Naive thymus-derived CD8-positive, alpha-beta T cell (primary cell): ENCODE results near the gene PGLYRP4. TPM values are rescaled to one million over a fixed set of nuclear protein-coding genes. Genes with fewer than 3 reads are reported as not detected.

Experiments used
- ATAC-seq, 2 donors: fragments of 150-1000 bp; cut with Tn5 transposase in 1 of 2; sonication (Bioruptor Pico), chemical (Tn5 transposase) in 1 of 2; 1 replicate in 1 of 2; 2 replicates in 1 of 2; pipeline ENCODE4 v1.10.0; 2021; ENCODE audit warnings: mild to moderate bottlenecking in 2 of 2, moderate library complexity in 2 of 2
- POLR2A ChIA-PET: fragments of 350-600 bp; sonication (Branson Sonifier 250); formaldehyde crosslinking; loops from one replicate; lab custom pipeline; 2021; ENCODE audit warnings: antibody characterized with exemption; lab: Charles Lee
- DNase-seq, 10 donors: peaks; one replicate each; pipeline versions ENCODE4 v3.0.0 to v3.0.0-alpha.2; 2020 to 2022
- H3K27ac Mint-ChIP-seq, 10 donors: one replicate each; pipeline ENCODE4 v1.8.0; 2020 to 2022; ENCODE audit warnings: mild to moderate bottlenecking in 10 of 10, mixed read lengths in 10 of 10, moderate library complexity in 4 of 10, inconsistent platforms in 1 of 10
- H3K27me3 Mint-ChIP-seq, 5 donors: one replicate each; pipeline ENCODE4 v1.8.0; 2021 to 2022; ENCODE audit warnings: mixed read lengths in 5 of 5
- H3K36me3 Mint-ChIP-seq, 3 donors: one replicate each; pipeline ENCODE4 v1.8.0; 2020 to 2022; ENCODE audit warnings: mixed read lengths in 3 of 3, mild to moderate bottlenecking in 2 of 3, inconsistent platforms in 1 of 3
- H3K4me1 Mint-ChIP-seq, 4 donors: one replicate each; pipeline ENCODE4 v1.8.0; 2021 to 2022; ENCODE audit warnings: mixed read lengths in 4 of 4
- H3K4me3 Mint-ChIP-seq, 10 donors: one replicate each; pipeline ENCODE4 v1.8.0; 2020 to 2022; ENCODE audit warnings: mild to moderate bottlenecking in 10 of 10, mixed read lengths in 10 of 10, moderate library complexity in 6 of 10, inconsistent platforms in 1 of 10
- H3K9me3 Mint-ChIP-seq, 9 donors: one replicate each; pipeline ENCODE4 v1.8.0; 2020 to 2022; ENCODE audit warnings: mixed read lengths in 9 of 9, mild to moderate bottlenecking in 3 of 9, inconsistent platforms in 1 of 9, moderate library complexity in 1 of 9
- polyA plus RNA-seq, 3 donors: library from polyadenylated mRNA; unstranded; fragments of 300-500 nt; fragmentation: Illumina TruSeq; gene quantifications; one replicate each; pipeline ENCODE4 v1.2.3, GENCODE V29; 2021
- total RNA-seq, 8 experiments: library from RNA in 2 of 8; stranded (reverse) in 2 of 8; gene quantifications; one replicate each; pipeline ENCODE4 v1.2.3 and lab custom pipeline; 2021 to 2026

Gene PGLYRP4
- total and polyA plus RNA-seq, 5 experiments from 2014 or later: not detected

GRCh38 chr1:153370146-153370545, 21.5 kb upstream of the PGLYRP4 start:
- no peak for ATAC-seq
- H3K4me3 Mint-ChIP-seq: no peak overlapping the region
- peaks cover 0 to 2% (median 0%) of the 10 kb centered on the region in 9 donors for H3K9me3 Mint-ChIP-seq
- DNase-seq: no peak
- H3K36me3 Mint-ChIP-seq: no peaks in the 10 kb centered on the region
- POLR2A ChIA-PET: no interaction called here
- no peak overlapping the region for H3K27ac Mint-ChIP-seq
- peaks cover 2 to 14% (median 9%) of the 10 kb centered on the region in 5 donors for H3K27me3 Mint-ChIP-seq
- no peaks in the 10 kb centered on the region for H3K4me1 Mint-ChIP-seq

- no peak overlapping the region for H3K4me3 Mint-ChIP-seq
- H3K27me3 Mint-ChIP-seq: peaks cover 6 to 19% (median 9%) of the 10 kb centered on the region in 5 donors
- H3K4me1 Mint-ChIP-seq: no peaks in the 10 kb centered on the region
- H3K36me3 Mint-ChIP-seq: no peaks in the 10 kb centered on the region
- POLR2A ChIA-PET: no interaction called here
- DNase-seq (no peak), ATAC-seq (no peak)
- H3K27ac Mint-ChIP-seq: no peak overlapping the region
- peaks cover 0 to 2% (median 0%) of the 10 kb centered on the region in 9 donors for H3K9me3 Mint-ChIP-seq
These were observed 19.9 kb upstream of the PGLYRP4 start for GRCh38 chr1:153368495-153368894.

- POLR2A ChIA-PET: no interaction called here
- peaks cover 7 to 19% (median 10%) of the 10 kb centered on the region in 5 donors for H3K27me3 Mint-ChIP-seq
- H3K4me1 Mint-ChIP-seq: no peaks in the 10 kb centered on the region
- peaks cover 0 to 2% (median 0%) of the 10 kb centered on the region in 9 donors for H3K9me3 Mint-ChIP-seq
- H3K27ac Mint-ChIP-seq: no peak overlapping the region
- H3K36me3 Mint-ChIP-seq: no peaks in the 10 kb centered on the region
- ATAC-seq (no peak), DNase-seq (no peak)
- no peak overlapping the region for H3K4me3 Mint-ChIP-seq
These were observed 18.4 kb upstream of the PGLYRP4 start for GRCh38 chr1:153367090-153367489.

- Mint-ChIP-seq H3K36me3 (no peaks in the 10 kb centered on the region), H3K9me3 (peaks cover 0 to 2% (median 0%) of the 10 kb centered on the region in 9 donors), H3K27ac (no peak overlapping the region), H3K4me1 (no peaks in the 10 kb centered on the region), H3K4me3 (no peak overlapping the region), H3K27me3 (peaks cover 3 to 17% (median 10%) of the 10 kb centered on the region in 5 donors)
- DNase-seq (no peak), ATAC-seq (no peak)
- POLR2A ChIA-PET: no interaction called here
These were observed 17.6 kb upstream of the PGLYRP4 start for GRCh38 chr1:153366261-153366660.

- Mint-ChIP-seq H3K9me3 (no peaks in the 10 kb centered on the region), H3K4me3 (no peak overlapping the region)
- POLR2A ChIA-PET: no interaction called here
These were observed 17.1 kb upstream of the PGLYRP4 start for GRCh38 chr1:153365696-153366095.

GRCh38 chr1:153364766-153365666, 16.4 kb upstream of the PGLYRP4 start:
- peak overlapping the region in 1 of 10 donors; percentile 60 for H3K27ac Mint-ChIP-seq
- peaks cover 3 to 17% (median 10%) of the 10 kb centered on the region in 5 donors for H3K27me3 Mint-ChIP-seq
- POLR2A ChIA-PET: no interaction called here
- H3K36me3 Mint-ChIP-seq: no peaks in the 10 kb centered on the region
- DNase-seq: no peak
- no peaks in the 10 kb centered on the region for H3K9me3 Mint-ChIP-seq
- H3K4me3 Mint-ChIP-seq: no peak overlapping the region
- no peak for ATAC-seq
- H3K4me1 Mint-ChIP-seq: no peaks in the 10 kb centered on the region

More at GRCh38 chr1:153365696-153366095, 17.1 kb upstream of the PGLYRP4 start:
- DNase-seq: no peak
- H3K27me3 Mint-ChIP-seq: peaks cover 3 to 17% (median 10%) of the 10 kb centered on the region in 5 donors
- ATAC-seq: no peak
- H3K4me1 Mint-ChIP-seq: no peaks in the 10 kb centered on the region
- no peak overlapping the region for H3K27ac Mint-ChIP-seq
- H3K36me3 Mint-ChIP-seq: no peaks in the 10 kb centered on the region

- no peaks in the 10 kb centered on the region for H3K36me3 Mint-ChIP-seq
- no peak overlapping the region for H3K27ac Mint-ChIP-seq
- ATAC-seq: no peak
- H3K27me3 Mint-ChIP-seq: peaks cover 0 to 17% (median 8%) of the 10 kb centered on the region in 5 donors
- POLR2A ChIA-PET: no interaction called here
- H3K4me3 Mint-ChIP-seq: no peak overlapping the region
- no peak for DNase-seq
- no peaks in the 10 kb centered on the region for H3K9me3 Mint-ChIP-seq
- H3K4me1 Mint-ChIP-seq: no peaks in the 10 kb centered on the region
These were observed 15.5 kb upstream of the PGLYRP4 start for GRCh38 chr1:153364156-153364555.

GRCh38 chr1:153363641-153364040, 15.0 kb upstream of the PGLYRP4 start:
- no peaks in the 10 kb centered on the region for H3K36me3 Mint-ChIP-seq
- POLR2A ChIA-PET: no interaction called here
- no peak overlapping the region for H3K4me3 Mint-ChIP-seq
- no peaks in the 10 kb centered on the region for H3K9me3 Mint-ChIP-seq
- H3K27me3 Mint-ChIP-seq: peaks cover 0 to 17% (median 8%) of the 10 kb centered on the region in 5 donors
- ATAC-seq (no peak), DNase-seq (no peak)
- H3K4me1 Mint-ChIP-seq: peaks cover 0 to under 1% (median 0%) of the 10 kb centered on the region in 4 donors
- no peak overlapping the region for H3K27ac Mint-ChIP-seq

- no peaks in the 10 kb centered on the region for H3K36me3 Mint-ChIP-seq
- no peak for ATAC-seq
- POLR2A ChIA-PET: no interaction called here
- H3K9me3 Mint-ChIP-seq: no peaks in the 10 kb centered on the region
- H3K27me3 Mint-ChIP-seq: peaks cover 0 to 17% (median 8%) of the 10 kb centered on the region in 5 donors
- H3K4me1 Mint-ChIP-seq: peaks cover 10 to 14% (median 12%) of the 10 kb centered on the region in 4 donors
- no peak for DNase-seq
- H3K4me3 Mint-ChIP-seq: no peak overlapping the region
- no peak overlapping the region for H3K27ac Mint-ChIP-seq
These were observed 13.6 kb upstream of the PGLYRP4 start for GRCh38 chr1:153362187-153362775.

GRCh38 chr1:153361480-153362109, 13.0 kb upstream of the PGLYRP4 start:
- POLR2A ChIA-PET: no interaction called here
- H3K9me3 Mint-ChIP-seq: no peaks in the 10 kb centered on the region
- H3K27me3 Mint-ChIP-seq: peaks cover 0 to 17% (median 8%) of the 10 kb centered on the region in 5 donors
- H3K36me3 Mint-ChIP-seq: no peaks in the 10 kb centered on the region
- H3K4me1 Mint-ChIP-seq: peaks cover 11 to 21% (median 18%) of the 10 kb centered on the region in 4 donors
- DNase-seq: no peak
- H3K4me3 Mint-ChIP-seq: no peak overlapping the region
- H3K27ac Mint-ChIP-seq: peak overlapping the region in 1 of 10 donors; percentile 58
- ATAC-seq: no peak

GRCh38 chr1:153360592-153361479, 12.2 kb upstream of the PGLYRP4 start:
- POLR2A ChIA-PET: no interaction called here

GRCh38 chr1:153360190-153360589, 11.5 kb upstream of the PGLYRP4 start:
- Mint-ChIP-seq H3K9me3 (no peaks in the 10 kb centered on the region), H3K27me3 (peaks cover 0 to 17% (median 8%) of the 10 kb centered on the region in 5 donors), H3K4me3 (no peak overlapping the region), H3K36me3 (no peaks in the 10 kb centered on the region), H3K27ac (peak overlapping the region in 1 of 10 donors; percentile 29), H3K4me1 (peaks cover 13 to 23% (median 21%) of the 10 kb centered on the region in 4 donors)
- POLR2A ChIA-PET: no interaction called here
- no peak for ATAC-seq
- DNase-seq: no peak

More at GRCh38 chr1:153360592-153361479, 12.2 kb upstream of the PGLYRP4 start:
- DNase-seq: no peak
- H3K9me3 Mint-ChIP-seq: no peaks in the 10 kb centered on the region
- peaks cover 13 to 23% (median 21%) of the 10 kb centered on the region in 4 donors for H3K4me1 Mint-ChIP-seq
- H3K27me3 Mint-ChIP-seq: peaks cover 0 to 17% (median 8%) of the 10 kb centered on the region in 5 donors
- no peak overlapping the region for H3K4me3 Mint-ChIP-seq
- H3K36me3 Mint-ChIP-seq: no peaks in the 10 kb centered on the region
- peak overlapping the region in 2 of 10 donors; percentile 29 to 66 for H3K27ac Mint-ChIP-seq
- ATAC-seq: no peak
